HG03095 (cell line): ENCODE data around the gene EEF1A2.

Source experiments
- ATAC-seq: cut with Tn5 transposase; IDR thresholded peaks from one replicate; pipeline ENCODE4 v1.9.1; 2021; ENCODE audit warnings: moderate library complexity; ENCODE audit not compliant: unreplicated experiment

EEF1A2 gene

GRCh38 chr20:63537525-63538203 is 38.8 kb upstream of the EEF1A2 start:
- peak; percentile 81 for ATAC-seq

- ATAC-seq: peak; percentile 12
Observed at GRCh38 chr20:63536997-63537524, 38.2 kb upstream of the EEF1A2 start, which contains the start of gene PTK6. TSS of gene PTK6 (minus strand) at chr20:63537376. CDS start at chr20:63537314, 62 bp downstream.

GRCh38 chr20:63536241-63536977 is 37.5 kb upstream of the EEF1A2 start:
- ATAC-seq: no peak

- no peak for ATAC-seq
Observed at GRCh38 chr20:63534831-63535651, 36.2 kb upstream of the EEF1A2 start.

GRCh38 chr20:63534427-63534830 is 35.5 kb upstream of the EEF1A2 start:
- ATAC-seq: no peak

GRCh38 chr20:63533871-63534393 is 35.0 kb upstream of the EEF1A2 start:
- no peak for ATAC-seq

- ATAC-seq: no peak
Observed at GRCh38 chr20:63533388-63533787, 34.5 kb upstream of the EEF1A2 start.

GRCh38 chr20:63532449-63532971 is 33.6 kb upstream of the EEF1A2 start:
- no peak for ATAC-seq

- no peak for ATAC-seq
Observed at GRCh38 chr20:63531686-63532448, 33.0 kb upstream of the EEF1A2 start.

- no peak for ATAC-seq
Observed at GRCh38 chr20:63530788-63531160, 31.9 kb upstream of the EEF1A2 start.

GRCh38 chr20:63529861-63530787 is 31.2 kb upstream of the EEF1A2 start:
- no peak for ATAC-seq

- no peak for ATAC-seq
Observed at GRCh38 chr20:63529180-63529860, 30.4 kb upstream of the EEF1A2 start.

- ATAC-seq: no peak
Observed at GRCh38 chr20:63527184-63527583, 28.3 kb upstream of the EEF1A2 start.

- ATAC-seq: no peak
Observed at GRCh38 chr20:63525971-63526370, 27.1 kb upstream of the EEF1A2 start.

- ATAC-seq: no peak
Observed at GRCh38 chr20:63525185-63525584, 26.3 kb upstream of the EEF1A2 start.

- ATAC-seq: no peak
Observed at GRCh38 chr20:63522981-63523611, 24.2 kb upstream of the EEF1A2 start.

- ATAC-seq: no peak
Observed at GRCh38 chr20:63522091-63522868, 23.4 kb upstream of the EEF1A2 start.
